ENCODE results near the gene EPS8L2. TPM values are rescaled to one million over a fixed set of nuclear protein-coding genes. Genes with fewer than 3 reads are reported as not detected.

EPS8L2 gene
- total and polyA plus RNA-seq, 10 of the 15 experiments (the other 5 are each of a cell fraction or from before 2014, with no cell fraction given) = 0.76 to 20.0 (median 9.7) TPM

DNA sequence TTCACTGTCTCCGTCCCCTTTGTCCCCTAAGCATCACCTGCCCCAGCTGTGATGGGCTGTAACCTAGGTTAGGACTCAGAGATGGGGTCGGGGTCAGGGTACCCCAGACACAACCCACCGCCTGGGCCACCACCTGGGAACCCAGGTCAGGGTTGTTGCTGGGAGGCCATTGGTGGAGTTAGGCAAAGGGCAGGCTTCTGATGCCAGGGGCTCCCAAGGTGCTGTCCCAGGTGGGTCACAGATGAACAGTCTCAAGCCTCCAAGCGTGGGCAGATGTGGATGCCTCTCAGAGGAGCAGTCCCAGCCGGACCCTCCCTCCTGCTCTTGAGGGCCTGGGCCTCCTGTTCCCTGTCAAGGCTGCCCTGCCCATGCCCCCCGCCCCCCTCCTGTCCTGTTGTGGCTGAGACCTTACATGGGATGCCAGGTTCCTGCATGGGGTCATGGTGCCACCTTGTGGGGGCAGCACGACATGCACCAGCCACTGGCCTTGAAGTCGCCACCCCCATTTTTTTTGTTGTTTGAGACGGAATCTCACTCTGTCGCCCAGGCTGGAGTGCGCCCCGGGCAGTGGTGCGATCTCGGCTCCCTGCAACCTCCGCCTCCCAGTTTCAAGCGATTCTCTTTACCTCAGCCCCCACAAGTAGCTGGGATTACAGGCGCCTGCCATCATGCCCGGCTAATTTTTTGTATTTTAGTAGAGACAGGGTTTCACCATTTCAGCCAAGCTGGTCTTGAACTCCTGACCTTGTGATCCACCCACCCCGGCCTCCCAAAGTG lies 59.2 kb downstream of the EPS8L2 start (continued):
- TF ChIP-seq BMI1 (IDR thresholded peaks at IDR 0.05; ENCODE audit: borderline replicate concordance) (no peak), ESRRA (IDR thresholded peaks at IDR 0.05; ENCODE audit: low read length) (no peak), NRF1 (conservative IDR thresholded peaks at IDR 0.05; ENCODE audit: low read depth, low read length) (no peak), MYC (IDR thresholded peaks at IDR 0.05; ENCODE audit: insufficient read depth, insufficient read length, insufficient replicate concordance, low read length, severe bottlenecking) (no peak)

DNA sequence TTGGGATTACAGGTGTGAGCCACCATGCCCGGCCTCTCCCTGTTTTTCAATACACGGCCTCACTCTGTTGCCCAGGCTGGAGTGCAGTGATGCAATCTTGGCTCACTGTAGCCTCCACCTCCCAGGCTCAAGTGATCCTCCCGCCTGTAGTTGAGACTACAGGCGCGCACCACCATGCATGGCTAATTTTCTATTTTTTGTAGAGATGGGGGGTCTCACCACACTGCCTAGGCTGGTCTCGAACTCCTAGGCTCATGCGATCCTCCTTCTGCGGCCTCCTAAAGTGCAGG lies 59.7 kb downstream of the EPS8L2 start:
- Histone ChIP-seq H3K4me3 (no peak overlapping the region), H3K4me1 (ENCODE audit: control insufficient read depth, insufficient read depth, low read length) (no peaks in the 10 kb centered on the region), H2AFZ (ENCODE audit: control insufficient read depth, low read depth, low read length) (no peak overlapping the region), H3K9ac (ENCODE audit: control insufficient read depth, insufficient read depth, low read length) (no peak overlapping the region), H3K27me3 (replicated peaks in 1 of 2; ENCODE audit: control insufficient read depth in 2 of 2, insufficient read depth in 2 of 2, low read length in 1 of 2) (no peaks in the 10 kb centered on the region), H3K27ac (ENCODE audit: control insufficient read depth, insufficient read depth) (no peak overlapping the region), H3K79me2 (ENCODE audit: control insufficient read depth, insufficient read depth, low read length) (no peaks in the 10 kb centered on the region), H4K20me1 (ENCODE audit: control insufficient read depth, insufficient read depth) (no peaks in the 10 kb centered on the region), H3K9me3 (replicated peaks; ENCODE audit: control insufficient read depth, insufficient read depth, low read length) (no peaks in the 10 kb centered on the region), H3K4me2 (ENCODE audit: control insufficient read depth, insufficient read depth) (no peak overlapping the region), H3K36me3 (ENCODE audit: control insufficient read depth in 2 of 2, insufficient read depth in 2 of 2, low read length in 1 of 2) (peaks cover 26 to 33% of the 10 kb centered on the region in 2 experiments; a peak in 3 of 4 replicates)
- CTCF ChIA-PET = interaction anchor here (1.1 kb wide), 2 partner anchors 19 to 92 kb away, joined by 3 read pairs; partner anchors contain the start of gene TALDO1
- FAIRE-seq (no peak), ATAC-seq (no peak), DNase-seq (ENCODE audit: low read depth, low spot score) (no peak)
- in situ Hi-C loops (cut with MboI) (no loop called here), intact Hi-C loops (cut with micrococcal nuclease; ENCODE audit: unreplicated experiment) (loop anchor here (1.0 kb wide), 1 partner anchor 37 kb away; no protein-coding TSS in a partner anchor)
- TF ChIP-seq IRF4 (IDR thresholded peaks at IDR 0.05; ENCODE audit: low read depth, low read length) (no peak), RB1 (IDR thresholded peaks at IDR 0.05; ENCODE audit: borderline replicate concordance) (no peak), GABPA (IDR thresholded peaks at IDR 0.05; ENCODE audit: low read depth) (no peak), FOXM1 (IDR thresholded peaks at IDR 0.05; ENCODE audit: low read depth, low read length) (no peak), ZNF622 (IDR thresholded peaks at IDR 0.05) (no peak), KLF5 (IDR thresholded peaks at IDR 0.05; ENCODE audit: partially characterized antibody) (no peak), NR2C2 (IDR thresholded peaks at IDR 0.05; ENCODE audit: borderline replicate concordance, control insufficient read depth, insufficient read length, low read depth) (no peak), SMAD1 (IDR thresholded peaks at IDR 0.05; ENCODE audit: low read depth, partially characterized antibody) (no peak)
- TF ChIP-seq, protein P1, sequence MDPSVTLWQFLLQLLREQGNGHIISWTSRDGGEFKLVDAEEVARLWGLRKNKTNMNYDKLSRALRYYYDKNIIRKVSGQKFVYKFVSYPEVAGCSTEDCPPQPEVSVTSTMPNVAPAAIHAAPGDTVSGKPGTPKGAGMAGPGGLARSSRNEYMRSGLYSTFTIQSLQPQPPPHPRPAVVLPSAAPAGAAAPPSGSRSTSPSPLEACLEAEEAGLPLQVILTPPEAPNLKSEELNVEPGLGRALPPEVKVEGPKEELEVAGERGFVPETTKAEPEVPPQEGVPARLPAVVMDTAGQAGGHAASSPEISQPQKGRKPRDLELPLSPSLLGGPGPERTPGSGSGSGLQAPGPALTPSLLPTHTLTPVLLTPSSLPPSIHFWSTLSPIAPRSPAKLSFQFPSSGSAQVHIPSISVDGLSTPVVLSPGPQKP (IDR thresholded peaks at IDR 0.05; ENCODE audit: low read depth, low read length) = no peak
- TF ChIP-seq, protein P2, sequence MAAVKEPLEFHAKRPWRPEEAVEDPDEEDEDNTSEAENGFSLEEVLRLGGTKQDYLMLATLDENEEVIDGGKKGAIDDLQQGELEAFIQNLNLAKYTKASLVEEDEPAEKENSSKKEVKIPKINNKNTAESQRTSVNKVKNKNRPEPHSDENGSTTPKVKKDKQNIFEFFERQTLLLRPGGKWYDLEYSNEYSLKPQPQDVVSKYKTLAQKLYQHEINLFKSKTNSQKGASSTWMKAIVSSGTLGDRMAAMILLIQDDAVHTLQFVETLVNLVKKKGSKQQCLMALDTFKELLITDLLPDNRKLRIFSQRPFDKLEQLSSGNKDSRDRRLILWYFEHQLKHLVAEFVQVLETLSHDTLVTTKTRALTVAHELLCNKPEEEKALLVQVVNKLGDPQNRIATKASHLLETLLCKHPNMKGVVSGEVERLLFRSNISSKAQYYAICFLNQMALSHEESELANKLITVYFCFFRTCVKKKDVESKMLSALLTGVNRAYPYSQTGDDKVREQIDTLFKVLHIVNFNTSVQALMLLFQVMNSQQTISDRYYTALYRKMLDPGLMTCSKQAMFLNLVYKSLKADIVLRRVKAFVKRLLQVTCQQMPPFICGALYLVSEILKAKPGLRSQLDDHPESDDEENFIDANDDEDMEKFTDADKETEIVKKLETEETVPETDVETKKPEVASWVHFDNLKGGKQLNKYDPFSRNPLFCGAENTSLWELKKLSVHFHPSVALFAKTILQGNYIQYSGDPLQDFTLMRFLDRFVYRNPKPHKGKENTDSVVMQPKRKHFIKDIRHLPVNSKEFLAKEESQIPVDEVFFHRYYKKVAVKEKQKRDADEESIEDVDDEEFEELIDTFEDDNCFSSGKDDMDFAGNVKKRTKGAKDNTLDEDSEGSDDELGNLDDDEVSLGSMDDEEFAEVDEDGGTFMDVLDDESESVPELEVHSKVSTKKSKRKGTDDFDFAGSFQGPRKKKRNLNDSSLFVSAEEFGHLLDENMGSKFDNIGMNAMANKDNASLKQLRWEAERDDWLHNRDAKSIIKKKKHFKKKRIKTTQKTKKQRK (IDR thresholded peaks at IDR 0.05; ENCODE audit: low read depth, low read length) = no peak
- POLR2A ChIA-PET = no interaction called here
- SMC1A ChIA-PET (ENCODE audit: uncharacterized antibody, unreplicated experiment) = interaction anchor here (1.1 kb wide), 1 partner anchor 39 kb away, joined by 5 read pairs; no protein-coding TSS in a partner anchor
- 98% methylated on average over 8 of the region's 8 CpGs for WGBS (ENCODE audit: insufficient coverage, insufficient replicate concordance, low lambda C conversion rate, missing lambda C conversion rate)
- BruUV-seq (replicated peaks) = no TSS peak
- RAD21 ChIA-PET (ENCODE audit: unreplicated experiment) = no interaction called here

All from GM12878 (cell line).